Upper lobe of right lung (tissue), 1 donor: ENCODE data around the gene ACD. TPM values are rescaled to one million over a fixed set of nuclear protein-coding genes. Genes with fewer than 3 reads are reported as not detected.

Source experiments
- ATAC-seq: fragments of 200-7000 bp; cut with Tn5 transposase; one replicate; pipeline ENCODE4 v1.9.1; 2020; ENCODE audit warnings: mild to moderate bottlenecking, moderate library complexity
- DNase-seq: peaks from one replicate; pipeline ENCODE4 v3.0.0-alpha.2; 2020
- H3K27ac ChIP-seq: fragments of 200-600 bp; one replicate; pipeline ENCODE4 v1.8.0; 2022
- H3K27me3 ChIP-seq: fragments of 200-600 bp; one replicate; pipeline ENCODE4 v1.8.0; 2022; ENCODE audit warnings: mild to moderate bottlenecking
- H3K36me3 ChIP-seq: fragments of 200-600 bp; one replicate; pipeline ENCODE4 v1.8.0; 2022
- H3K4me1 ChIP-seq: fragments of 200-600 bp; one replicate; pipeline ENCODE4 v1.8.0; 2022
- H3K4me3 ChIP-seq: fragments of 200-600 bp; one replicate; pipeline ENCODE4 v1.8.0; 2022; ENCODE audit warnings: mild to moderate bottlenecking
- H3K9me3 ChIP-seq: fragments of 200-600 bp; one replicate; pipeline ENCODE4 v1.8.0; 2022
- intact Hi-C: fragments of 100-400 bp; cut with DNase I; formaldehyde crosslinking; loops from one replicate; pipeline ENCODE4 v1.11.0; 2022
- total RNA-seq: library from RNA; stranded (reverse); fragmentation: NEBNext Ultra II Directional; extraction: Animal tissue kit (Norgen Biotek cat#: 25700); gene quantifications from one replicate; pipeline ENCODE4 v1.2.1, GENCODE V29; 2021
- TF ChIP-seq, protein P1 (sequence below): fragments of 200-600 bp; IDR thresholded peaks from one replicate; pipeline ENCODE4 v1.8.0; 2022; ENCODE audit warnings: antibody characterized with exemption
- donor health status: DM: no; HTN: yes; CAD: no; lungs with severe emphysema.

ACD gene
- total RNA-seq, 1 donor from 2014 or later = 14.3 TPM

GRCh38 chr16:67679935-67680897 is 20.2 kb upstream of the ACD start:
- intact Hi-C loops = loop anchor here (10.0 kb wide), 1 partner anchor 245 kb away; no protein-coding TSS in a partner anchor
- Histone ChIP-seq H3K4me3 (no peak overlapping the region), H3K36me3 (peaks cover 8% of the 10 kb centered on the region), H3K27me3 (no peaks in the 10 kb centered on the region), H3K9me3 (no peaks in the 10 kb centered on the region), H3K4me1 (peaks cover 1% of the 10 kb centered on the region), H3K27ac (no peak overlapping the region)
- ATAC-seq = no peak
- no peak for DNase-seq
- TF ChIP-seq, protein P1, sequence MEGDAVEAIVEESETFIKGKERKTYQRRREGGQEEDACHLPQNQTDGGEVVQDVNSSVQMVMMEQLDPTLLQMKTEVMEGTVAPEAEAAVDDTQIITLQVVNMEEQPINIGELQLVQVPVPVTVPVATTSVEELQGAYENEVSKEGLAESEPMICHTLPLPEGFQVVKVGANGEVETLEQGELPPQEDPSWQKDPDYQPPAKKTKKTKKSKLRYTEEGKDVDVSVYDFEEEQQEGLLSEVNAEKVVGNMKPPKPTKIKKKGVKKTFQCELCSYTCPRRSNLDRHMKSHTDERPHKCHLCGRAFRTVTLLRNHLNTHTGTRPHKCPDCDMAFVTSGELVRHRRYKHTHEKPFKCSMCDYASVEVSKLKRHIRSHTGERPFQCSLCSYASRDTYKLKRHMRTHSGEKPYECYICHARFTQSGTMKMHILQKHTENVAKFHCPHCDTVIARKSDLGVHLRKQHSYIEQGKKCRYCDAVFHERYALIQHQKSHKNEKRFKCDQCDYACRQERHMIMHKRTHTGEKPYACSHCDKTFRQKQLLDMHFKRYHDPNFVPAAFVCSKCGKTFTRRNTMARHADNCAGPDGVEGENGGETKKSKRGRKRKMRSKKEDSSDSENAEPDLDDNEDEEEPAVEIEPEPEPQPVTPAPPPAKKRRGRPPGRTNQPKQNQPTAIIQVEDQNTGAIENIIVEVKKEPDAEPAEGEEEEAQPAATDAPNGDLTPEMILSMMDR = no peak

DNA sequence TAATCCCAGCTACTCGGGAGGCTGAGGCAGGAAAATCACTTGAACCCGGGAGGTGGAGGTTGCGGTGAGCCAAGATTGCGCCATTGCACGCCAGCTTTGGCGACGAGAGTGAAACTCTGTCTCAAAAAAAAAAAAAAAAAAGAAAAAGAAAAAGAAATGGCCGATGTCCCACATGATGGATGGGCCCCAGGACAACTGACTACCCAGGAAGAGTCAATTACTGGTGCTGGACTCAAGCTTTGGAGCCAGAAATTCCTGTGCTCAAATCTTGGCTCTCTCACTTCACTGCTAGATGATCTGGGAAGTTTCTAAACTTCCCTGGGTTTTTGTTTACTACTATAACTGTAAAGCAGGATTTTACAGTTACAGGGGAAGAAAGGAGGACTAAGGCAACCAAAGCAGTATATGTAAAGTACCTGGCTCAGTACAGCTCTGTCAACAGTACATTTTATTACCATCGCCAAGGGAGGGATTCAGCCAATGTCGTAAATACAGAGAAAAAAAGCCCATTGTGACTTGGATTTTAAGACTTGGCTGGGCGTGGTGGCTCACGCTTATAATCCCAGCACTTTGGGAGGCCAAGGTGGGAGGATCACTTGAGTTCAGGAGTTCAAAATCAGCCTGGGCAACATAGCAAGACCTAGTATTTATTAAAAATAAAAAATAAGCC is 18.4 kb upstream of the ACD start:
- Histone ChIP-seq H3K27me3 (no peaks in the 10 kb centered on the region), H3K27ac (no peak overlapping the region), H3K9me3 (no peaks in the 10 kb centered on the region), H3K4me1 (peaks cover 14% of the 10 kb centered on the region), H3K36me3 (no peaks in the 10 kb centered on the region), H3K4me3 (no peak overlapping the region)
- TF ChIP-seq, protein P1 = no peak
- DNase-seq = no peak
- no peak for ATAC-seq
- intact Hi-C loops = loop anchor here (10.0 kb wide), 1 partner anchor 246 kb away; no protein-coding TSS in a partner anchor

- no peaks in the 10 kb centered on the region for H3K36me3 ChIP-seq
- DNase-seq (no peak), ATAC-seq (no peak)
- TF ChIP-seq, protein P1 = no peak
- peaks cover 21% of the 10 kb centered on the region for H3K4me1 ChIP-seq
- intact Hi-C loops = loop anchor here (10.0 kb wide), 1 partner anchor 247 kb away; no protein-coding TSS in a partner anchor
- no peaks in the 10 kb centered on the region for H3K27me3 ChIP-seq
- H3K27ac ChIP-seq = no peak overlapping the region
- H3K4me3 ChIP-seq = no peak overlapping the region
- no peaks in the 10 kb centered on the region for H3K9me3 ChIP-seq
These were observed 17.7 kb upstream of the ACD start for GRCh38 chr16:67677712-67678111.

DNA sequence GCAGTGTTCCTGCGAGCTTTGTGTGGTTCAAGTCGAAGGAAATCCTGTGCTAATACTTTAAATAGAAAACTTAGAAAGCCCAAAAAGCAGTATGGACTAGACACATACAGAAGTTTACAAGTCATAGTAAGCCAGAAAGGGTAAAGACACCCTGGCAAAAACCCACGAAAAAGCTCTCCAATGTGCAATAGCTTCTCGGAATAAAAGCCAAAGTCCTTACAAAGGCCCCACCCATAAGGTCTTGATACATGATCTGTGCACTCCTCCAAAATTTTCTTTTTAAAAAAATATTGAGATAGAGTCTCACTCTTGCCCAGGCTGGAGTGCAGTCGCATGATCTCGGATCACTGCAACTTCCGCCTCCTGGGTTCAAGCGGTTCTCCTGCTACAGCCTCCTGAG is 16.9 kb upstream of the ACD start:
- Histone ChIP-seq H3K36me3 (no peaks in the 10 kb centered on the region), H3K27ac (no peak overlapping the region), H3K4me3 (no peak overlapping the region), H3K9me3 (no peaks in the 10 kb centered on the region), H3K27me3 (no peaks in the 10 kb centered on the region), H3K4me1 (peaks cover 25% of the 10 kb centered on the region)
- TF ChIP-seq, protein P1 = no peak
- DNase-seq = no peak
- intact Hi-C loops = loop anchor here (10.0 kb wide), 1 partner anchor 248 kb away; no protein-coding TSS in a partner anchor
- no peak for ATAC-seq

DNA sequence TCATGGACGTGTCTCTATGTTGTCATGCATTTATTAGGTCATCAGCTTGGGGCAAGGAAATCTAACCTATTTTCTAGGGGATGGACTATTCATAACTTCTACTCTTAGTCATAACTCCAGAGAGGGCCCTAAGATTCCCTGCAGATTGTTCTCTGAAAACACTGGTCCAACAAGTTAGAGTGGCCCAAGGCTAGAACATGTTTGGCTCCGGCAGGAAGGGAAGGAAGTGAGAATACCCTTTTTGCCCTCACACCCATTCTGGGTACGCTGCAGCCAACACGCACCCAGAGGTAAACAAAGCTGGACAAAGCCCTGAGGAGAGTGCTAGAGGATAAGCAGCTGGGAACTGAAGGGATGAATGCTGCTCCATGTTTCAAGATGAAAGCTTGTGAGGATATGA is 16.5 kb upstream of the ACD start:
- Histone ChIP-seq H3K9me3 (no peaks in the 10 kb centered on the region), H3K4me1 (peaks cover 25% of the 10 kb centered on the region), H3K27me3 (no peaks in the 10 kb centered on the region), H3K4me3 (no peak overlapping the region), H3K27ac (no peak overlapping the region), H3K36me3 (no peaks in the 10 kb centered on the region)
- DNase-seq (no peak), ATAC-seq (no peak)
- TF ChIP-seq, protein P1 = no peak
- intact Hi-C loops = loop anchor here (10.0 kb wide), 1 partner anchor 248 kb away; no protein-coding TSS in a partner anchor
